ENCODE data around the gene SH2D4B.

- TF ChIP-seq CTCF (IDR thresholded peaks at IDR 0.05; ENCODE audit: low read length) = no peak
- TF ChIP-seq EZH2 (IDR thresholded peaks at IDR 0.05; ENCODE audit: borderline replicate concordance, low read length) = no peak
Measured at GRCh38 chr10:80501913-80502521, 35.7 kb upstream of the SH2D4B start.

All from OCI-LY1 (cell line).